ENCODE results near the gene SMG6.

The SMG6 gene

DNA sequence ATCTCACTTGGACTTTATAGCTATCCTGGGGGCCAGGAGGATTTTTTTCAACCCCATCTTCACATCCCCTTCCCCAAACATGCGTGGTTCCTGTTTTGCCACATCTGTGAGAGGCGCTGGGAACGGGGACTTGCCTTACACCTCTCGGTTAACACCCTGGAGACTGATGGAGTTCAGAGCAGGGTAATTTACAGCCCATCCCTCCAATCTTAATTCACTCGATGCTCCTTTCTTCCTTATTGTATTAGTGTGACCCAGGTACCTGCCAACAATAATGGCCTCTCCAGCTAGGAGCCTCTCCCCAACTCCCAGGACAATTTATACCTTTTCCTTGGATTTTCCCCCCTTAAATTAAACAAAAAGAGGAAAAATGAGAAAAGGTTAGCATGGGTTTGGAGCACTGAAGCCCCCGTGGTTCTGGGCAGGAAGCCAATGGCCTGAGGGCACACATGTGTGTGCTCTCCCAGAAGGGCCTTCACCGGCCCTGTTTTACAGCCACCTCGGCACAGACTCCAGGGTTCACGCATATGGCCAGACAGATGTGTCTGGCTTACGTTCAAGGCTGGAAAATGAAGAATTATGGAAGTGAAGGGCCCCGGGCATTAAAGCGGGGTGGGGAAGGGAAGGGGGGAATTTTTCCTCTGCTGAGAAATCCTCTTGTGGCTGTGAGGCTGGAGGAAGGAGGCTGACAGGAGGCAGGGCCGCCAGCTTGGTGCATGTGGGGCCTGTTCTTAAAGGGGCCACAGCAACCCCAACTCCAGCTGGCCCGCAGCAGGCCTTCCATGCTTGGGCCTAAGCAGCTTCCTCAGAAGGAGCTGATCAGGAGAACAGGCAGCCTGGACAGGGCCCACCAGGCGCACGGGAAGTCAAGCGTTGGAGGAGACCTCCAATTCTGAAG is 227.2 kb downstream of the SMG6 start:
- H3K9me3 ChIP-seq (ENCODE audit: low read length): no peaks in the 10 kb centered on the region
- no peaks in the 10 kb centered on the region for H3K27me3 ChIP-seq (ENCODE audit: insufficient read depth, low read length)
- H3K4me1 ChIP-seq (ENCODE audit: insufficient read depth, low read length): no peaks in the 10 kb centered on the region
- no peak overlapping the region for H2AFZ ChIP-seq (ENCODE audit: low read depth, low read length)
- peaks cover 52% of the 10 kb centered on the region for H3K36me3 ChIP-seq (ENCODE audit: insufficient read depth, low read length)
- no peak overlapping the region for H3K4me3 ChIP-seq (ENCODE audit: low read length)

DNA sequence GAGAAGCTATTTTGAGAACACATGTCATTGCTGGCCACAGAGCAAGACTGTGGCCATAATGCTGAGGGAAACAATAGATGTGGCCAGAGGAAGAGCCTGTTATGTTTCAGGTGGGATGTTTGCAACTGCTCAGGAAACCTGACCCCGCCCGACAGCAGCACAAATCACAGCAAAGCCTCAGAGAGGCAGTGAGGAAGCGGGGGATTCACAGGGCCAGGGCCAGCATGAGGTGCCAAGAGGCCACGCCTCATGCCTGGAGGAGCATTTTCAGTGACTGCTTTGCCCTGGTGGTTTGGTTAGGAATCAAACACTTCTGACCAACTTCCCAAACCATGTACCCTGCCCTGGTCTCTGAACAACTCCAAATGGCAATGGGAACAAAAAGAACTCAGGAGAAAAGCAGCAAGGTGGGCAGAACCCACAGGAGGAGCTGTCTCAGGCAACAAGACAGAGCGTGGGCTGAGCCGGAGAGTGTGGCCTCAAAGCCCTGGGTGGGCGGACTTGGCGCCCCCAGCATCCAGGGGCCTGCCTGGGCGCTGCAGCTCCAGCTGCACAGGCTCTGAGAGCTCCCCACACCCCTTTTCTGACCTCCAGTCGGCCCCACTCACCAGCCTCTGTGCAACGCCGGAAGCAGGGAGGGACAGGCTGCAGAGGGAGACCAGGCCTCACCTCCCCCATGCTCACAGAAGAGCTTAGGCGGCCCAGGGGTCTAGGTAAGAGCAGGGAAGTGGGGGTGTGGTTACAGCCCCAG is 228.1 kb downstream of the SMG6 start:
- Histone ChIP-seq H3K36me3 (ENCODE audit: insufficient read depth, low read length) (peaks cover 52% of the 10 kb centered on the region), H3K4me3 (ENCODE audit: low read length) (no peak overlapping the region), H3K27me3 (ENCODE audit: insufficient read depth, low read length) (no peaks in the 10 kb centered on the region), H3K9me3 (ENCODE audit: low read length) (no peaks in the 10 kb centered on the region), H3K4me1 (ENCODE audit: insufficient read depth, low read length) (no peaks in the 10 kb centered on the region), H2AFZ (ENCODE audit: low read depth, low read length) (no peak overlapping the region)

DNA sequence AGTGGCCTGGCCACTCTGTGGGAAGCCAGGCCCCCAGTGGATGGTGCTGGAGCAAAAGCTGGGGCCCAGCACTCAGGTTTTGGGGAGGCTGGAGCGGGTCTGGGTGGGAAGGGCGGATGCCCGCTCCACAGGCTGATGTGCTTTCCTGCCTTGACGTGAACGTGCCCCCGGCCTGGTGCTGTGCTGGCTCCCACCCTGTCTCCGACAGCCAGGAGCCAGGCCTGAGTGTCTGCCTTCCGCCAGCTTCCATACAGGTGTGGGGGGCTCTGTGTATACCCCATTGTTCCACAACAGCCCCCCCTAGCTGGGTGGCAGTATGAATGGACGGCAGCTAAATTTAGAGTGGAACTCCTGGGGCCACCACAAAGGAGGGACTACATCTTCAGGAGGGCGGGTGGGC is 228.7 kb downstream of the SMG6 start:
- Histone ChIP-seq H3K9me3 (ENCODE audit: low read length) (no peaks in the 10 kb centered on the region), H3K27me3 (ENCODE audit: insufficient read depth, low read length) (no peaks in the 10 kb centered on the region), H3K4me3 (ENCODE audit: low read length) (no peak overlapping the region), H2AFZ (ENCODE audit: low read depth, low read length) (no peak overlapping the region), H3K4me1 (ENCODE audit: insufficient read depth, low read length) (no peaks in the 10 kb centered on the region), H3K36me3 (ENCODE audit: insufficient read depth, low read length) (peaks cover 58% of the 10 kb centered on the region)

DNA sequence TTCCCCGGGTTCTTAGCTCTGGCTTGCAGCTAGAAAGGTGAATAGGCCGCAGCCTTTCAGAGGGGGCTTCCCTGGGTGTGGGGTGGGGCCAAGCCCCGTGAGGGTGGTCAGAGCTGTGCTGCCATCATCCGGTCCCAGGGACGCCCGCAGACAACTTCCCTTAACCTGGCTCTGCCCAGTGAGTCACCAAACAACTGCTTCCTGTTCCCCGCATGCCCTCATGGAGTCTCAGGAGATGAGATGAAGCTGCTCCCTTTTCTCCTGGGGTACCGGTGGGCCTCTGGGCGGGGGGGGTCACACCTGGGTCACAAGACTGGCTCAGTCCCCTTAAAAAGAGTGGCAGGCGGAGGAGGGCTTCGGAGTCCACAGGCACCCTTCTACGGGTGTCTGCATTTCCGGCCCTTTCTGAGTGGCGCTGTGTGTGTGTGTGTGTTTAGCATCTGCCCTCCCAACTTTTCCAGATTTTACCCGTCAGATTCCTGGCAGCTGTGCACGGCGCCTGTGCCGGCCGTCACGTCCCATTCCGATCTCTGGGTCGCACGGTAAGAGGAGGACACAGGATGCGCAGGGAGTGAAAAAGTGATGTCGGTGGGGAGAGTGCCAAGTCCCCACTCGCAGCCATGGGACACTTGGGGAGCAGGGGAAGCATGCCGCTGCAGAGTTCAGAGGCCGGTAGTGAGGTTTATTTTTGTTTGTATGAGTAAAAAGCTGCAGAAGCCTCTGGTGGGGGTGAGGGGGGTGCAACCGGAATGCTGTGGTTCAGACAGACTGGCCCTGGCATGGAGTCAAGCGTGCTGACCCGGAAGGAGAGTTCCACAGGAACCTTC is 231.9 kb downstream of the SMG6 start:
- Histone ChIP-seq H3K36me3 (ENCODE audit: insufficient read depth, low read length) (peaks cover 67% of the 10 kb centered on the region), H2AFZ (ENCODE audit: low read depth, low read length) (no peak overlapping the region), H3K27me3 (ENCODE audit: insufficient read depth, low read length) (no peaks in the 10 kb centered on the region), H3K4me1 (ENCODE audit: insufficient read depth, low read length) (no peaks in the 10 kb centered on the region), H3K4me3 (ENCODE audit: low read length) (no peak overlapping the region), H3K9me3 (ENCODE audit: low read length) (no peaks in the 10 kb centered on the region)

DNA sequence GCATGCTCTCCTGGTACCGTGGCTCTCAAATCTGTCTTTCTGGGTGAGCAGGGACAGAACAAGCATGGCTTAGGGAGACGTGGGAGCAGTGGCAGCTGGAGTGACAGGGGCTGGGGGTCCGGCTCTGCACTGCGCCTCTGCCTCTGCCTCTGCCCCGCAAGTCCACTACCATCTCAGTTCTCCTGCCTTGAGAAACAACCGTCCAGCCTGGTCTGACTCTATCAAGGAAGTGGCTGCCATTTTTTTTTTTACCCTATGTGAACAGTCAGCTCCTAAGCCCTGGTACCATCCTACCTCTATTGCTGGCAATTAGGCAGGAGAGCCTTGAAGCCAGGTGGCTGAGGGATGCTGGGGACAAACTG is 232.6 kb downstream of the SMG6 start:
- Histone ChIP-seq H2AFZ (ENCODE audit: low read depth, low read length) (no peak overlapping the region), H3K27me3 (ENCODE audit: insufficient read depth, low read length) (no peaks in the 10 kb centered on the region), H3K36me3 (ENCODE audit: insufficient read depth, low read length) (peaks cover 71% of the 10 kb centered on the region), H3K4me3 (ENCODE audit: low read length) (no peak overlapping the region), H3K9me3 (ENCODE audit: low read length) (no peaks in the 10 kb centered on the region), H3K4me1 (ENCODE audit: insufficient read depth, low read length) (no peaks in the 10 kb centered on the region)

DNA sequence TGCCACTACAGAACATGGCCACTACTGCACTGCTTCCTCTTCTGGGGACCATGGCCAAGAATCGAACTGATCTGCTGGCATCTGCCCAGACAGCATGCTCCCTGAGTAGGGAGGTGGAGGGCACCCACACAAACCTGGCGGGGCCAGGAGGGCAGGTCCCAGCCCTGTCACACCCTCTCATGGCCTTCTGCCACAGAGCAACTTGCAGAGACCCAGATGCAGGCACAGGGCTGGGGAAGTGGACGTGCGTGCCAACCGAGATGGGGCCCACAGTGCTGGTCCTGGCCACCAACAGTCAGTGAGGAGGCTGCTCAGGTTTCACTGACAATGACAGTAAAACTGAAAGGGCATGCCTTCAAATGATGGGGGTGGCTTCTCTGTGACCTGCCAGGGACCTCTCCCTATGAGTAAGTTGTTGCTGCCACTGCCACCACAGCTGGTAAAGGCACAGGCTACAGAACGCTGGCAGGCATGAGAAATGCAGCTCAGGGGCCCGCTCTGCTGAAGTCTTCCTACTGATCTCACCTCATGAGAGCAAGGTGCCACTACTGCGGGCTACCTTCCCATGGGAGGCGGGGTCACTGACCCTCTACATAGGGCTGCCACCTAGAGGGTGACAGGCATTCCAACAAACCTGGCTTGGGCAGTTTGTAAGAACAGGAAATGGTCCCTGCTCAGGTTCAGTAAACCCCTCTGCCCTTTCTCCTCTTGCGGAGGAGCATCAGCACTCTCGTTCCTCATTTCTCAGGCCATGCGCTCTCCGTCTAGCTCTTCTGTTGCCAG is 233.2 kb downstream of the SMG6 start:
- no peaks in the 10 kb centered on the region for H3K4me1 ChIP-seq (ENCODE audit: insufficient read depth, low read length)
- H3K36me3 ChIP-seq (ENCODE audit: insufficient read depth, low read length): peaks cover 72% of the 10 kb centered on the region
- H3K27me3 ChIP-seq (ENCODE audit: insufficient read depth, low read length): no peaks in the 10 kb centered on the region
- H3K4me3 ChIP-seq (ENCODE audit: low read length): no peak overlapping the region
- no peaks in the 10 kb centered on the region for H3K9me3 ChIP-seq (ENCODE audit: low read length)
- no peak overlapping the region for H2AFZ ChIP-seq (ENCODE audit: low read depth, low read length)

DNA sequence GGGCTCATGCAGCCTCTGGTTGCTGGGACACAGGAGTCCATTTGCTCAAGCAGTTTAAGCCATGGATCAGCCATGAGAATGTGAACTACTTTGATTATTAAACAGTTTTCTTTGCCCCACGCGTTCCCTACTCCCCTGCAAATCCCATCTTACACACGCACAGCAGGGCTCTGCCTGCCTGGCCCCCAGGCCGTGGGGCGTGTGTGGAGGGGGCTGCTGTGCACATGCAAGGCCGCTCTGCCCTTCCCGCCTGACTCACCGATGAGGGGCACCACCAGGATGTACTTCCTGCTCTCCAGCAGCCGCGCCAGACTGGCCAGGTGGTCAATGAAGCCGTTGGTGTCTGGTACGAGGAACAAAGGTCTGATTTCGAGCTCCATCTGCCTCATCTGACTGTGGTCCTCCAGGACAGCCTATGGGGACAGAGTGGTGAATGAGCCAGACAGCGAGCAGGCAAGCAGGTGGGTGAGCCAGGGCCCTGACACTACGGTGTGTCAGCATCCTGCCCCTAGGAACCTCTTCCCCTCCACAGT is 235.0 kb downstream of the SMG6 start:
- H3K4me1 ChIP-seq (ENCODE audit: insufficient read depth, low read length): no peaks in the 10 kb centered on the region
- peaks cover 80% of the 10 kb centered on the region for H3K36me3 ChIP-seq (ENCODE audit: insufficient read depth, low read length)
- H3K4me3 ChIP-seq (ENCODE audit: low read length): no peak overlapping the region

DNA sequence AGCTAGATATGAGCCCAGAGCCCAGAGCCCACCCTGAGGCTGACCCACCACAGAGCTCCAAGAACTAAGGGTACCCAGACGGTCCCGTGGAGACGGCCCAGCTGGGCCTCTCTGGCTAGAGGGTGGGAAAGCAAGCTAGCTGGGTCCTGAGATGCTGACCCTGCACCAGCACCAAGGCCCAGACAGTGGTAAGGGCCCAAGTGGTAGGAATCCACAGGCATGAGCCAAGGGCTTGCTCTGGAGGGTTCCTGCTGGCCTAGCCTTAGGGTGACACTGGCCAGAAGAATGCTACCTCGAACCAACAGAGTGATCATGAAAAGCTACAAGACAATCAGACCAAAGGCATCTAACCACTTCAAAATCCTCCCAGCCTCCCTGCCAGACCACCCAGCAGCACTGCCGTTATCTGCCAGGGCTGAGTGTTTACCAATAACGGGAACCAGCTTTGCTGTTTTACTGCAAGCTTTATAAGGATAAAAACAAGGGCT is 235.5 kb downstream of the SMG6 start:
- H3K27me3 ChIP-seq (ENCODE audit: insufficient read depth, low read length): no peaks in the 10 kb centered on the region
- H3K36me3 ChIP-seq (ENCODE audit: insufficient read depth, low read length): peaks cover 81% of the 10 kb centered on the region
- H3K4me3 ChIP-seq (ENCODE audit: low read length): no peak overlapping the region
- no peak overlapping the region for H2AFZ ChIP-seq (ENCODE audit: low read depth, low read length)
- H3K9me3 ChIP-seq (ENCODE audit: low read length): no peaks in the 10 kb centered on the region
- no peaks in the 10 kb centered on the region for H3K4me1 ChIP-seq (ENCODE audit: insufficient read depth, low read length)

More for the DNA sequence above, 235.0 kb downstream of the SMG6 start:
- no peak overlapping the region for H2AFZ ChIP-seq (ENCODE audit: low read depth, low read length)
- no peaks in the 10 kb centered on the region for H3K9me3 ChIP-seq (ENCODE audit: low read length)
- no peaks in the 10 kb centered on the region for H3K27me3 ChIP-seq (ENCODE audit: insufficient read depth, low read length)

DNA sequence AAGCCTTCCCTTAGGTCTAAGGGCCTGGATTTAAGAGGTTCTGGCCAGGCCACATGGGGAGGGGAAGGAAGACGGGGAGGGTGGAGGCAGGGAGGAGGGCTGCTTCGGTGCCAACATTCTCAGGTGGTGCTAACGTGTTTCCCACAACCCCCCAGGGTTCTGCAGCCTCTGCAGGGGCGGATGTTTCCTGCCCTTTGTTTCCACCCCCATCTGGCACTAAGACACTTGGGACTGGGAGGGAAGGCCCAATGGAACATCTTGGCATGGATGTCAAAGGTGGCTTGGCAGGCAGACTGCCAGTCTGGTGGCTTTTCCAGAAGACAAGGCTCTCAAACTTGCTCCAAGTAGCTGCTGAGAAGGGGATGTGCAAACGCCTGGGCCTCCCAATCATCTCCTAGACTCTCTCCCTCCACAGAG is 236.0 kb downstream of the SMG6 start:
- Histone ChIP-seq H3K4me1 (ENCODE audit: insufficient read depth, low read length) (no peaks in the 10 kb centered on the region), H3K36me3 (ENCODE audit: insufficient read depth, low read length) (peaks cover 82% of the 10 kb centered on the region), H3K9me3 (ENCODE audit: low read length) (no peaks in the 10 kb centered on the region), H3K4me3 (ENCODE audit: low read length) (no peak overlapping the region), H3K27me3 (ENCODE audit: insufficient read depth, low read length) (no peaks in the 10 kb centered on the region), H2AFZ (ENCODE audit: low read depth, low read length) (no peak overlapping the region)

DNA sequence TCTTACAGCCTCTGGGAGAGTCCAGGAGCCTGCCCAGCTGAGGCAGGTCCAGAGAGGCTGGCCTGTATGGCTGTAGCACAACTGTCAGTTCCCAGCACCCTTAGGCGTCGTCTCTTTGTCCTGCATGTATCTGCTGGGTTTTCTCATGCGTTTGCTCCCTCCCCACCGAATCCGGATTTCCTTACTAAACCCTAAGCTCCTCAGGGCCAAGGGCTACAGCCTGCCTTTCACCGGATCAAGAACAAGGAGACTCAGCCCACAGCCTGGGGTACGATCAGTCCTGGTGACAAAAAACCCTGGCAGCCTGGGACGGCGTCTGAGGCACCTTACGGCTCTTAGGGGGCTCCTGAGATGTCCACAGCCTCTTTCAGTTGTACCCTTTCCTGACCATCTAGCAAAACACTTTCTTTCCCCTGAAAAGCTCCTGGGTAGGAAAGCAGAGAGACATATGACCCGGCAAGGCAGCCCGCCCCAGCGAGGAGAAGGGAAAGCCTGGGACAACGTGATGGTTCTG is 236.5 kb downstream of the SMG6 start:
- Histone ChIP-seq H3K9me3 (ENCODE audit: low read length) (no peaks in the 10 kb centered on the region), H3K4me3 (ENCODE audit: low read length) (no peak overlapping the region), H3K4me1 (ENCODE audit: insufficient read depth, low read length) (no peaks in the 10 kb centered on the region), H2AFZ (ENCODE audit: low read depth, low read length) (no peak overlapping the region), H3K36me3 (ENCODE audit: insufficient read depth, low read length) (peaks cover 78% of the 10 kb centered on the region), H3K27me3 (ENCODE audit: insufficient read depth, low read length) (no peaks in the 10 kb centered on the region)

DNA sequence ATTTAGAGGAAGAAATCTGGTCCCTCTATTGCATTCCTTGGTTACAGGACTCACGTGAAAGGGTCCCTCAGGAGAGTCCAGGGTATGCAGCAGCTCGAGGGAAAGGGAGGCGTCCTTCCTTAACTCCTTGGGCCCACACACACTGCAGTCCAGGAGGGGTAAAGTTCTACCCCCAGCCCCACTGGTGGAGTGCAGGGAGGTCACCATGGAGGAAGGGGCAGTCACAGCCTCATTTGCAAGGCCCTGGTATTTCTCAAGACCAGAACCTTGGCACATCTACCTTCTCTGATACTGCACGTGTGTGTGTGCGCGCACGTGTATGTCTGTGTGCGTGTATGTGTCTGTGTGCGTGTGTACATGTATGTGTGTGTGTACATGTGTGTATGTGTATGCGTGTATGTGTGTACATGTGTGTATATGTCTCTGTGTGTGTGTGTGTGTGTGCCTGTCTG is 237.6 kb downstream of the SMG6 start:
- Histone ChIP-seq H3K4me3 (ENCODE audit: low read length) (no peak overlapping the region), H2AFZ (ENCODE audit: low read depth, low read length) (no peak overlapping the region), H3K36me3 (ENCODE audit: insufficient read depth, low read length) (peaks cover 84% of the 10 kb centered on the region), H3K27me3 (ENCODE audit: insufficient read depth, low read length) (no peaks in the 10 kb centered on the region), H3K9me3 (ENCODE audit: low read length) (no peaks in the 10 kb centered on the region), H3K4me1 (ENCODE audit: insufficient read depth, low read length) (no peaks in the 10 kb centered on the region)
